Dedifferentiated amniotic fluid mesenchymal stem cell (primary cell): ENCODE results near the gene AMER2.

Source experiments
- DNase-seq: peaks from one replicate; pipeline ENCODE4 v3.0.0-alpha.2; 2016; ENCODE audit errors: extremely low spot score

Gene AMER2

DNA sequence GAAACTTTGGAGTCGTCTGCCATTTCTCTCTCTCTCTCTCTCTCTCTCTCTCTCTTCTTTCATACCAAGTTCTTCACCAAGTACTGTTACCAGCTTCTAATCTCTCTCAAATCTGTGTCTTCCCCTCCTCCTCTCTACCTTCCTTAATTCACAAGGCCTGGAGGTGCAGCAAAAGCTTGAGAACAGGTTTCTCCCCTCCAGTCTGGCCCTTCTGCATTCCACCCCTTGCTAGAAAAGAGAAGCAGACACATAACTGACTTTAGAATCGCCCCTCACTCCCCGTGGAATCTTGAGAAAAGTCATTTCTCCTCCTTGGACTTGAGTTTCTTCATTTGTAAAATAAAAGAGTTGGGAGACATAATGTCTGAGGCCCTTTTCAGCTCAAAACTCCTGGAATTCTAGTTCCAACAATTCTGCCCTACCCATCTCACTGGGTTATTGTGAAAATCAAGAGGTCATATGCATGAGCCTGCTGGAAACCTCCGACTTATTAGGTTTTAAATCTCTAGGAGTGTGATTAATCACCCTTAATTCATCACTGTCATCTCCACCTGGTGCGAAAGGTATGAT, 20.4 kb downstream of the AMER2 start:
- DNase-seq: no peak

DNA sequence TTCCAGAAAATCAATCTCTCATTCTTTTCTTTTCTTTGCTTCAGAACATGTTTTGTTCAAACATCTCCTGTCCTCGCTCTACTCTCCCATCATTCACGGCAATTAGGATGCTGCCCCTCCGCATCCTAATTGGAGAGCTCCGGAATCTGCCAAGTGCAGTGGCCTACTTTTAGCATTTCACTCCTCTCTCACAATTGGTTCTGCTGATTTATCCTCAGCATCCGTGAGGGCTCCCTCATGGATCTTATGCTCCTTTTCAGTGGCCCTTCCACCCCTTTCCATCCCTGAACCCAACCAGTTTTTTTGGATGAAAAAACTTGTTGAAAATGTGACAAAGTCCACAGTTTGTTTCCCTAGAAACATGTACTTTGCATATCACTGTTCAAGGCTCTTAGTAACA, 22.4 kb downstream of the AMER2 start:
- DNase-seq: no peak

DNA sequence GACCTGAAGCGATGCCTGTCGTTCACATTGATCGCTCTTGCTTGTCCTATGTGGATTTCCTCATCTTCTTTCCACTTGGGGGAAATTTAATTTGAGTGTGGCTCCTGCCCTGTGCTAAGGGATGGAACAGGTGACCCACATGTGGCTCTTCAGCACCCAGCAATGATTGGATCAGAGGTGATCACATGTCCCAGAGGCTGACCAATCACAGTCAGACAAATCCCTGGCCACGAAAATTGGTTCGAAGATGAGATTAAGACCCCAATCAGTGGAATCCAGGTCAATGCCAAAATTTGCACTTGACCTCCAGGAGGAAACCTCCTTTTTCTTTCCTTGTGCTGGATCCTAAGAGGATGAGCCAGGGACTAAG, 23.7 kb downstream of the AMER2 start:
- no peak for DNase-seq

DNA sequence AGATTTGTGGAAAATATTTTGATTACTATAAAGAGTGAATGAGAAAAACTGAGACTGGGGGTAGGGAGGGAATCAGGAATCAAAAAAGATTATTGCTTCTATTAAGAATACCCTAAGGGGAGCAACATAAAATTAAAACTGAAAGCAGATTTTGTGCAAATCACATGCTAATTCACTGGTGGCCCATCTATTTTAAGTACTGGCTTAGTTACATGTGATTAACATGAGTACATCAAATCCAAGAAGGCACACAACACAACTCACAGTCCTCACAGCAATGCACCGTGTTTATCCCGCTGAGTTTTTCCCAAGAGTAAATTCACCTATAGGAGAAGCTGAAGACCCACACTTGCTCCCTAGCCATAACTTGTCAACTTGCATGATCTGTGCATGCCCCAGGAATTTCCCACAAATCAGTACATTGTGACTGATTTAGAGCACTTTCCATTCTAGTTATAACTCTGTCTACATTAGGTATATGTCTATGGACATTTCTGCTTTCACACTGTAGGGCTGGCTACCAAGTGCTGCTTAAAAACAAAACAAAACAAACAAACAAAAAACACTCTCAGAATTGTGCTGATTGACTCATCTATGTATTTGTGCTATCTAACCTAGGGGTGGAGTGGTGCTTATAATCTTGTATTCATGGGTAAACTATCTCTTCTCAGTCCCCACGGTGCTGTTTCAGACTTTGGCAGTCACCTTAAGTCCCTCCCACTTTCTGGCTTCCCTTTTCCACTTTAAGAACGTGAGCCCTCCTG, 24.3 kb downstream of the AMER2 start:
- no peak for DNase-seq

DNA sequence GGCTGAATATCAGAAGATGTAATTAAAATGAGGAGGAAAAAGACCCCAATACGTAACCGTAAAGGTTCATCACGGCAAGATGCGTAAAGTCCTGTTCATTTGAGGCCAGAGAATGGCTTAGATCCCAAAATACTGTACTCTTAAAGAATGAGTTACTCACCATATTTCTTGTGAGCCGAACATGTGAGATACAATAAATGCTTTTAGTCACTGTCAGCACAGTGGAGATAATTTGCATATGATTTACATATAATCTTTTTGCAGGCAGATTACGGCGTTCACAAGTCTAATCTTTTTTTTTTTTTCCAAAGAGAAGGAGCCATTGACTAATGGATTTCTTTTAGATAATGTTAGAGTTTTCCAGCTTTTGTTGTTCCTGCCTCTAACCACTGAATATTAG, 28.4 kb downstream of the AMER2 start:
- DNase-seq: no peak

DNA sequence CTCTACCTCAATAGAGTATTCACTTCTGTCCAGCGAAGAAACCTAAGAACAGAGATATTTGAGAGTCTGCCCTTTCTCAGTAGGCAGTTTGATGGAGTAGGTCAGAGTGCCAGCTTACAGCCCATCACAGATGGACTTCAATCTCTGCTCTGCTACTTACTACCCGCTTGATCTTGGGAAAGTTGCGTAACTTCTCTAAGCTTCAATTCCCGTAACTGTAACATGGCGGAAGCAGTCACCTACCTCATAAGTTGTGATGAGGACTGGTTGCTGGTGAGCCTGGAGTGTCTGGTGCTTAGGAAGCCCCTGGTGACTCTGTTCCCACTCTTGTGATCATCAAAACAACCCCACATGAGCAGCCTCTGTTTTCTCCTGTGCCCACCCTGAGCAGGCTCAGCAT, 31.0 kb downstream of the AMER2 start:
- no peak for DNase-seq

DNA sequence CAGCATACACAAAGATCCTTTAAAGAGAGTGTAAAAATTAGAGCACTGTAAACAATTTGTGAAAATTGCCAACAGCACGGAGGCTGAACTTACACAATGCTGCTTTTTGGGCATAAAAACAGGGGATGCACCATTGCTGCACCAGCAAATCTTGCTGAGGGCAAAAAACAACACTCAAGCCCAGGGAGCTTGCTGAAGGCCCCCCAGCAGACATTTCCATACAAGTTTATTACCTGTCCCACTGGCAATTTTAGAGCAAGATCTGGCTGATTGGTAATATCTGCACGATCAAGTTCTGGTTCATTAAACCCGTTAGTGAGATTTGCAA, 34.3 kb downstream of the AMER2 start:
- no peak for DNase-seq

DNA sequence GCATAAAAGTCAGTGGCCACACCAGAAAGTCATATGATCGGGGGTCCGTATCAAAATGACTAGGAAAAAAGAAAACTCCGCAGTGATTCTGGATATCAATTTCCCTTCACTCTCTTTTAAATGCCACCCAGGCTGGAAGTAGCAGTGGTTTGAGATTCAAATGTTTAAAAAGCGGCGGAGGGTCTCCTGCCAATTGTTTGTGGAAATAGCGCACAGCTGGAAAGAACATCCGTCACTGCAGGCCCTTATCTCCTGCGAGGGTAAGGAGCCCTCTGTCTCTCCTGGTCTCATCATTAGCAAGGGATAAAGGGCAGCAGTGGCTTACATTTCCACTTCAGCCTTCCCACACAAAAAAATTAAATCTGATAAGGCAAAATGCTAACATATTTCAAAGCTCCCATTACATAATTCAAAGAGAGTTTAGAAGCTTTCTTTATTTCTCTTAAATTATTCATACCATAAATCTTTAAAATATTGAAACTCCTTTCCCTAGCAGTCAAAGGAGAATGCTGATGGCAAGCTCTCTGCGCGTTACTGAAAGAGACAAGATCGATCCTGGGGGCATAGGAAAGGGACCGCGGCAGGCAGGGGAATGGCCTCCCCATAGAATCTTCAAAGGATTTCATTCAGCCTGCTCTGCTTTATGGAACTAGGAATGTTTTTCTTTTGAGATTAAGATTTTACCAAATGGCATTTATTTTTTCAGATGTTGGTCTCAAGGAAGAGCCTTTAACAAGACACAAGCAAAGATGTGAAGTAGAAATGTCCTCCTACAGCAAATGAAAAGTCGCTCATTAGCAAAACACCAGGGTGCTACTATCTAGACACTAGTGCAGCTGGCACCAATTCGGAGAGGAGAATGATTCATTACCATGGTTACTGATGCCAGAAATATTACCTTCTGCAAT, 35.0 kb downstream of the AMER2 start:
- DNase-seq: no peak

DNA sequence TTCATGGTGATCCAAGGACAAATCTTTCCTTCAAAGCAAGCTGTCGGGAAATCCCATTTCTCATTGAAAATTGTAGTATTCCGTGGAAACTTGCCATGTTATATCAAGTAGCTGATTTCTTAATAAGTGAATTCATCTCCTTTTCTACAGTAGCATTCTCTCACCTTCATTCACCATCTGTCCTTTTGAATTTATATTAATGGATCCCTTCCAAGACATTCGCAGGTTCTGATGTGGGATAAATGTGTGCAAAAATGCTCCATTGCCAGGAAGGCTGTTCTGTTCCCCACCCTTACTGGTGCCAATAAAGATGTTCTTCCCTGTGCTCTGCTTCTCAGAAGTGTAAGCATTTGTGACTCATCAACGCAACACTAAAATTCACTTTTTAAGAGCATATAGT, 36.2 kb downstream of the AMER2 start:
- no peak for DNase-seq

DNA sequence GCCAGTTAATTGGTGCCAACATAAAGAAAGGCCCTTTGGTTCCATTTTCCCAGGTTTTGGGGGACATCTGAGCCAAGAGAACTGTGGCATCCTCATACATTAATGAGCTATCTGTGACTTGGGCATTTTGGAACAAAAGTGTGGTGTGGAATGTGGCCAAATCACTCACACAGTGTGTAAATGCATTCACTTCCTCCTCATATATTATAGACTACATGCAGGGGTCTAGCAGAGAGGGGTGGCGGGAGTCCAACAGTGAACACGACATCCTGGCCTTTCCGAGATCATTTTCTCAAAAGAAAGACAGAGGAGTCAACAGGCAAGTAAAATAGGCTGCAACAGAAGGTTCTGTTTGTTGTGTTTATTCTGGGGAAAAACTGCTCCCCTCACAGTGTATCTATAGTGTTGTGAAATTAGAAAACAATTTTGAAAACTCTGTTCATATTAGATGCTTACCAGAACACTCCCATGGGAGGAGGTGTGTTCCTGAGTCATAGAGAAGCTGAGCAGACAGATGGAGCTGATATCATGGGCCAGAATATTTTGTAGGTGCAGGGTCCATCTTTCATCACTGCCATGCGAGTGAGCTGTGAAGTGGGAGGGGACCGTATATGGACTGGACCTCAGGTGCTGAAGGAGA, 39.2 kb downstream of the AMER2 start:
- no peak for DNase-seq

DNA sequence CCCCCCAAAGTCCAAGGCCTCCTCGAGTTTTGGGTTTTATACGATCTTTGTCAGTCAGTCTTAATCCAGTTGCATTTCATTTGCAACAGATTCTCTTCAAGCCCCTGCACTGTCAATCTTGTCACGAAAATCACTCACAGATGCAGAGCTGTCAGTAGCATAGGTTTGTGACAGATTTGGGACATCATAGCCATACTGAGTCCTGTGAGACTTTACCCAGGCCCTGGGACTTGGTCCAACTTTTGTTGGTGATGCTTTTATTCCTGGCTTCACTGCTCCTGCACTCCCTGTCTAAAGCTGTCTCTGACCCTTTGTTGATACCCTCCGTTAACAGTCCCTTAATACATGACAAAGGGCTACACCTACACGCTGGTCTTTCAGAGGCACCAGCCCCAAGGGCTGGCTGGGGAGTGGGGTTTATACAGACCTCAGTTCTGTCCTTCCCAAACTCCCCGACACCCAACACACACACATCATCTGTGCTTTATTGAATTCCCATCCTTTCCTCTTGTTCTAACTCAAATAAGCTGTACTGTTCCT, 40.1 kb downstream of the AMER2 start:
- no peak for DNase-seq

DNA sequence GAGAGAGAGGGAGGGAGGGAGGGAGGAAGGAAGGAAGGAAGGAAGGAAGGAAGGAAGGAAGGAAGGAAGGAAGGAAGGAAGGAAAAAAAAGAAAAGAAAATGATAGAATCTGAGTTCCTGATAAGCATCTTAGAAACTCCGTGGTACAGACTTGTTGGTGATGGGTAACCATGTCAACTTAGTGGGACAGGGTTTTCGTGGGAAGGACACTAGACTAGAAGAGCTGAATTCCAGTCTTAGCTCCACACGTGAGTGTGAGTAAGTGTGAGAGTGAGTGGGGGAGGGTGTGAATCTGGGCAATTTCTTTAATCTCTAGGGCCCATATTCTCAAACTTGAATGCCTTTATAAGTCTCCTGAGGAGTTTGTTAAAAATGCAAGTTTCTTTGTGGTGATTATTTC, 41.1 kb downstream of the AMER2 start:
- no peak for DNase-seq

DNA sequence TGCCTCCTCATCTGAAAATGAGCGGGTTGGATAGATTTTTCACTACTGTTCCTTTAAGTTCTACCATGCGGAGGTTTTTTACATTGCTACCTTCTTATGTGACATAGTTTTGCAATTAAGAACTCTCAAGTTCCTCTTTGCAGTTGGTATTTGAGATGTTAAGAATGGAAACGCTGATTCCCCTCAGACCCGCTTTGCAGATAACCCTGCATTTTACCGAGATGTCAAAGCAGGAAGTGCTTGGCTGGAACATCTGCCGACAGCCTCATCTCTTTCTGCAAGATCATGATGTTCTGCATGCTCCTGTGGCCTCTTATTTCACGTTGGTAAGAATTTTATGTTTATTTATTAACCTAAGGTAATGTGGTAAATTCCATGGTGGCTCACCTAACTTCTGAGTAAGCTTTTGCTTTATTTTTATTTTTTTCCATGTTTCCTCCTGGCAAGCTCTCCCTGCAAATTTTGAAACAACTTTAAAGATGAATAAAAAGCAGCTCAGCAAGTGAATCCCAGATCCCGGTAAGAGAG, 53.6 kb downstream of the AMER2 start:
- DNase-seq: no peak

DNA sequence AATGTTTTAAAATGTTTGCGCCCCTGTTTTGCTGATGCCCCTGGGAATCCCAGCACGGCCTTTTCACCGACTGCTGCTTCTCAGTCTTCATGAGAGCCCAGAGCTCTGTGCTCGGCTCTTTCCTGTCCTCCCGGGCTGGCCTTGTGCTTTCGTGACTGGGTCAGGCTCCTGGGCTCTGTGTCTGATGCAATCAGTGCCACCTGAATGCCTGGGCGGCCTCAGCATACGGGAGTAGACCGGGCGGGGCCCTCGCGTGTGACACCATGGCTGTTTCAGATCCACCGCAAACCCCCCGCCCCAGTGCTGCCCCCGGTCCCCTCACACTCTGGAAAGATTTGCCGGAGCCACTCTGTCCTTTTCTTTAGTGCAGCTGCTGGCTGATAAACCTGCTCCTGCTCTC, 54.8 kb downstream of the AMER2 start:
- DNase-seq: no peak

DNA sequence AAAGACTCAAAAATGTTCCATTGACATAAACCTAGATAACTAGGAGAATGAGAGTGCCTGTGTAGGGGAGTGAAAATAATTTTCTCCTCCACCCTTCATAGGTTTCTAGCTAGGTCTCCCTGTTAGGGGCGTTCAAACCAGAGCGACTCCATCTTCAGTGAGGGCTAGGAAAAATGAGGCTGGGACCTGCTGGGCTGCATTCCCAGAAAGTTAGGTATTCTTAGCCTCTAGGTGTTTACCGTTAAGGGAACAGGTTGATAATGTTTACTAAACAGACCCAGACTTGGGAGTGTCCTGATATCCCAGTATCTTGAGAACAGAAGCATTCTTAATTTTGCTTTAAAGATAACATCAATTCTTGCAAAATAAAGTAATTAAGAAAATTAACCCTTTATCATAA, 56.0 kb downstream of the AMER2 start:
- DNase-seq: no peak

DNA sequence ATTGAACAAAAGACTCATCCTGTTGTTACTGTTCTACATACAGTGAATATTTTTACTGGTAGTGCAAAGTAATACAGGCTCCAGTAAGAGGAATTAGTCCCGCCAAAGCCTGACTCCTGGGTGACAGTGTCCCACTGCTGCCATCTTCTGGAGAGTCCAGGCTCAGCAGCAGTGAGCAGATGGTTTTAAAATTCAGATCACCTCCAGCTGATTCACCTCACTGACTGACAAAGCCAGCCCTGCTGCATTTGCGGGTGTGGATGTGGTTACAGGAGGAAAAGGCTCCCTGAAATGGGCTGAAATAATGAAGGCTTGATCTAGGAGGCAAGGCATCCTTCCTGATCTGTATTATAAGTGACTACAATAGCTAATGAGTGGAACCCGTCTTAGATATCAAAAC, 57.9 kb downstream of the AMER2 start:
- DNase-seq: peak; percentile 71

DNA sequence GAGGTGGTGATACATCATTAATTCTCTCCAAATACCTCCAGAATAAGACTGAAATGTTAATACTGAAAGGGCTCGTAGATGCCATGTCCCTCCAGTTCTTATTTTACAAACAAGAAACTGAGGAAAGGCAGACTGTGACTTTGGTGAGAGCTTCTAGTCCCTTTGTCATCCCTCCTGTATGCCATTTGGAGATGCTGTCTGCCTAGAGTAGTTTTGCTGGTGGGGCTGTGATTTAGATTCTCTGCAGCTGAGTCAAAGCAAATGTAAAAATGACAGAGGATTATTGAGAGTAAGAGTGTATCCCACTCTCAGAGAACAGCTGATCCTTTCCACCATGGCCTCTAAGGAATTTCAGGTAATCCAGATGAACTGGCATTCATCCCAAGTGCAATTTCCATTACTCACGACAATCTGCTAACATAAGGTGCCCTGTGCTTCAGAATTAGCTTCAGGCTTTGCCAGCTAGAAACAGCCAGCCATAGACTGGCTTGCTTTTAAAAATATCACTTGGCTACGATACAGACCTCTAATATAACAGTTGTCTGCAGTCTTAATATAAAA, 59.3 kb downstream of the AMER2 start:
- no peak for DNase-seq
